Vagina (tissue), 2 donors: Measurements from ENCODE around the gene TMED10.

Experiments
- POLR2AphosphoS5 ChIP-seq, 2 donors: sonication (generic); formaldehyde crosslinking; IDR thresholded peaks; one replicate each; pipeline ENCODE4 v1.9.0; 2017; ENCODE audit warnings: antibody characterized with exemption in 2 of 2, mild to moderate bottlenecking in 2 of 2, low read depth in 1 of 2; ENCODE audit not compliant: insufficient read depth in 1 of 2
- TF ChIP-seq, protein P1 (sequence below), 3 experiments: fragments of 450-650 bp in 2 of 3; fragments of 200-600 bp in 1 of 3; sonication (generic) in 1 of 3; IDR thresholded peaks; one replicate each; pipeline ENCODE4 v1.5.1; 2017 to 2019; ENCODE audit warnings: antibody characterized with exemption in 3 of 3, mild to moderate bottlenecking in 2 of 3, moderate library complexity in 2 of 3

DNA sequence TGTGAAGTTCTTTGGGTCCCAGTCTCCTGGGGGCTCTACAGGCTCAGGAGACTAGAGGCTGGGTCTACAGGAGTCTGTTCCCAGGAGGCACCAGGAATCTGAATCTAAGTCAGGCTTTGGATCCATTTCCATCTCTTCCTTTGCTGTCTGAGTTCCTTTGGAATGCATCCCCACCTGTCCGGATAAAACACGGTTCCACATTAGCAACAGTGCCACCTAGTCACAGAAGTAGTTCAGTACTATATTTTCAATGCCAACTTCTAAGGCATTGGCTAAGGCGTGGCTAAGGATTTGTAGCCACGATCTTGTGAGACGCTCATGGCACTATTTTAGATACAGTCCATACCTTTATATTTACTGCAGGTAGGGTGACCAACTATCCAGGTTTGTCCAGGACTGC, 91.9 kb downstream of the TMED10 start:
- TF ChIP-seq, protein P1, sequence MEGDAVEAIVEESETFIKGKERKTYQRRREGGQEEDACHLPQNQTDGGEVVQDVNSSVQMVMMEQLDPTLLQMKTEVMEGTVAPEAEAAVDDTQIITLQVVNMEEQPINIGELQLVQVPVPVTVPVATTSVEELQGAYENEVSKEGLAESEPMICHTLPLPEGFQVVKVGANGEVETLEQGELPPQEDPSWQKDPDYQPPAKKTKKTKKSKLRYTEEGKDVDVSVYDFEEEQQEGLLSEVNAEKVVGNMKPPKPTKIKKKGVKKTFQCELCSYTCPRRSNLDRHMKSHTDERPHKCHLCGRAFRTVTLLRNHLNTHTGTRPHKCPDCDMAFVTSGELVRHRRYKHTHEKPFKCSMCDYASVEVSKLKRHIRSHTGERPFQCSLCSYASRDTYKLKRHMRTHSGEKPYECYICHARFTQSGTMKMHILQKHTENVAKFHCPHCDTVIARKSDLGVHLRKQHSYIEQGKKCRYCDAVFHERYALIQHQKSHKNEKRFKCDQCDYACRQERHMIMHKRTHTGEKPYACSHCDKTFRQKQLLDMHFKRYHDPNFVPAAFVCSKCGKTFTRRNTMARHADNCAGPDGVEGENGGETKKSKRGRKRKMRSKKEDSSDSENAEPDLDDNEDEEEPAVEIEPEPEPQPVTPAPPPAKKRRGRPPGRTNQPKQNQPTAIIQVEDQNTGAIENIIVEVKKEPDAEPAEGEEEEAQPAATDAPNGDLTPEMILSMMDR (IDR thresholded peaks at IDR 0.05), result no peak
- no peak for TF ChIP-seq POLR2AphosphoS5 (IDR thresholded peaks at IDR 0.05; ENCODE audit: insufficient read depth in 1 of 2, low read depth in 1 of 2)
